ENCODE data around the gene REG1B. TPM values are rescaled to one million over a fixed set of nuclear protein-coding genes. Genes with fewer than 3 reads are reported as not detected.

Gene REG1B
- total RNA-seq, 1 experiment from 2014 or later, result 2.1 TPM

GRCh38 chr2:79084495-79085135, 3.2 kb downstream of the REG1B start:
- ATAC-seq (no peak), DNase-seq (ENCODE audit: low spot score) (no peak)
- TF ChIP-seq GABPB1 (CRISPR knock-in tag; IDR thresholded peaks at IDR 0.05) (no peak), ZBTB21 (CRISPR knock-in tag; IDR thresholded peaks at IDR 0.05; ENCODE audit: borderline replicate concordance) (no peak)
- peaks cover 2% of the 10 kb centered on the region; the same call in 1 of the 2 replicates for H3K36me3 Mint-ChIP-seq
- POLR2A ChIA-PET, result no interaction called here
- peaks cover 10% of the 10 kb centered on the region; the same call in 1 of the 2 replicates for H3K9me3 Mint-ChIP-seq
- H3K27ac Mint-ChIP-seq, result no peak overlapping the region
- CTCF ChIA-PET, result no interaction called here
- H3K4me1 Mint-ChIP-seq, result peaks cover 12% of the 10 kb centered on the region
- H3K27me3 Mint-ChIP-seq (ENCODE audit: low read depth), result no peaks in the 10 kb centered on the region; the same call in 1 of the 2 replicates
- no peak overlapping the region for H3K4me3 Mint-ChIP-seq

GRCh38 chr2:79083597-79084251, 4.1 kb downstream of the REG1B start:
- H3K27me3 Mint-ChIP-seq (ENCODE audit: low read depth), result no peaks in the 10 kb centered on the region; the same call in 1 of the 2 replicates
- no peaks in the 10 kb centered on the region for H3K36me3 Mint-ChIP-seq
- H3K4me1 Mint-ChIP-seq, result peaks cover 12% of the 10 kb centered on the region
- H3K4me3 Mint-ChIP-seq, result no peak overlapping the region
- ChIA-PET POLR2A (no interaction called here), CTCF (no interaction called here)
- H3K27ac Mint-ChIP-seq, result no peak overlapping the region
- no peak for ATAC-seq
- TF ChIP-seq CBFB (CRISPR knock-in tag; IDR thresholded peaks at IDR 0.05; ENCODE audit: low read depth), result no peak
- TF ChIP-seq MYBL2 (CRISPR knock-in tag; IDR thresholded peaks at IDR 0.05), result no peak
- TF ChIP-seq ZNF281 (CRISPR knock-in tag; IDR thresholded peaks at IDR 0.05), result no peak
- no peak for TF ChIP-seq E2F4 (CRISPR knock-in tag; IDR thresholded peaks at IDR 0.05; ENCODE audit: borderline replicate concordance, low read depth)
- TF ChIP-seq ATF1 (CRISPR knock-in tag; IDR thresholded peaks at IDR 0.05), result no peak
- TF ChIP-seq KAT7 (CRISPR knock-in tag; IDR thresholded peaks at IDR 0.05; ENCODE audit: borderline replicate concordance), result no peak
- TF ChIP-seq USF1 (CRISPR knock-in tag; IDR thresholded peaks at IDR 0.05), result no peak
- TF ChIP-seq ATF6 (CRISPR knock-in tag; IDR thresholded peaks at IDR 0.05), result no peak
- no peak for TF ChIP-seq ZSCAN18 (CRISPR knock-in tag; IDR thresholded peaks at IDR 0.05)
- TF ChIP-seq ATF3 (CRISPR knock-in tag; conservative IDR thresholded peaks at IDR 0.05), result no peak
- no peak for TF ChIP-seq FOXJ3 (CRISPR knock-in tag; IDR thresholded peaks at IDR 0.05; ENCODE audit: borderline replicate concordance)
- TF ChIP-seq TEAD1 (CRISPR knock-in tag; IDR thresholded peaks at IDR 0.05), result no peak
- no peak for TF ChIP-seq IRF2 (CRISPR knock-in tag; IDR thresholded peaks at IDR 0.05; ENCODE audit: borderline replicate concordance, low read depth)
- no peak for TF ChIP-seq JAZF1 (CRISPR knock-in tag; IDR thresholded peaks at IDR 0.05)
- TF ChIP-seq STAT6 (CRISPR knock-in tag; conservative IDR thresholded peaks at IDR 0.05; ENCODE audit: low read depth), result no peak
- no peak for TF ChIP-seq GRHL2 (CRISPR knock-in tag; IDR thresholded peaks at IDR 0.05; ENCODE audit: insufficient replicate concordance, severe bottlenecking)
- no peak for TF ChIP-seq ERG (CRISPR knock-in tag; IDR thresholded peaks at IDR 0.05)
- TF ChIP-seq JUN (CRISPR knock-in tag; IDR thresholded peaks at IDR 0.05), result no peak
- H3K9me3 Mint-ChIP-seq, result peaks cover 8% of the 10 kb centered on the region; the same call in 1 of the 2 replicates
- no peak for DNase-seq (ENCODE audit: low spot score)
